ENCODE data around the gene COL26A1. TPM values are rescaled to one million over a fixed set of nuclear protein-coding genes. Genes with fewer than 3 reads are reported as not detected.

COL26A1 gene
- polyA plus RNA-seq, 1 donor (not counting 4 experiments of a cell fraction or from before 2014, with no cell fraction given): not detected

GRCh38 chr7:101555921-101556275 lies 193.2 kb downstream of the COL26A1 start:
- H3K27ac ChIP-seq (ENCODE audit: control insufficient read depth, insufficient read depth, low read length): no peak overlapping the region
- H3K9me1 ChIP-seq (ENCODE audit: control insufficient read depth, extremely low read depth, insufficient read depth, low read length): no peaks in the 10 kb centered on the region
- no peak overlapping the region for H3K9ac ChIP-seq (ENCODE audit: control insufficient read depth, extremely low read depth, insufficient read depth, low read length)
- dilution Hi-C loops (cut with MboI; ENCODE audit: extremely low pct_ligation_motif_present, low sequenced_read_pairs): no loop called here
- FAIRE-seq (no peak), DNase-seq (ENCODE audit: low read depth, low spot score) (no peak)
- H3K79me2 ChIP-seq (ENCODE audit: control insufficient read depth, insufficient read depth, low read length): no peaks in the 10 kb centered on the region
- TF ChIP-seq EZH2 (IDR thresholded peaks at IDR 0.05; ENCODE audit: low read length): no peak
- no peak for TF ChIP-seq CTCF (optimal IDR thresholded peaks at IDR 0.05 in 1 of 3, IDR thresholded peaks at IDR 0.05 in 1 of 3, conservative IDR thresholded peaks at IDR 0.05 in 1 of 3; ENCODE audit: extremely low read depth in 1 of 3, insufficient read depth in 2 of 3, low read length in 3 of 3)
- no peaks in the 10 kb centered on the region for H3K27me3 ChIP-seq (ENCODE audit: control insufficient read depth, extremely low read depth, insufficient read depth, low read length)
- no peaks in the 10 kb centered on the region for H3K9me3 ChIP-seq (ENCODE audit: control insufficient read depth, low read depth, low read length)
- H3K4me3 ChIP-seq (ENCODE audit: control insufficient read depth in 2 of 3, extremely low read depth in 1 of 3, insufficient read depth in 2 of 3, low read depth in 1 of 3, low read length in 3 of 3): no peak overlapping the region
- no peak overlapping the region for H3K4me2 ChIP-seq (ENCODE audit: control insufficient read depth, extremely low read depth, insufficient read depth, low read depth, low read length)
- no peak overlapping the region for H2AFZ ChIP-seq (ENCODE audit: control insufficient read depth, low read length)
- no peaks in the 10 kb centered on the region for H4K20me1 ChIP-seq (ENCODE audit: control insufficient read depth, extremely low read depth, insufficient read depth, low read length)
- H3K4me1 ChIP-seq (ENCODE audit: control insufficient read depth, extremely low read depth, insufficient read depth, low read length): no peaks in the 10 kb centered on the region
- no peaks in the 10 kb centered on the region for H3K36me3 ChIP-seq (ENCODE audit: control insufficient read depth in 2 of 2, extremely low read depth in 1 of 2, insufficient read depth in 2 of 2, low read length in 2 of 2)

- Histone ChIP-seq H4K20me1 (ENCODE audit: control insufficient read depth, extremely low read depth, insufficient read depth, low read length) (no peaks in the 10 kb centered on the region), H3K36me3 (ENCODE audit: control insufficient read depth in 2 of 2, extremely low read depth in 1 of 2, insufficient read depth in 2 of 2, low read length in 2 of 2) (no peaks in the 10 kb centered on the region), H3K4me1 (ENCODE audit: control insufficient read depth, extremely low read depth, insufficient read depth, low read length) (no peaks in the 10 kb centered on the region), H2AFZ (ENCODE audit: control insufficient read depth, low read length) (no peak overlapping the region), H3K9ac (ENCODE audit: control insufficient read depth, extremely low read depth, insufficient read depth, low read length) (no peak overlapping the region), H3K4me3 (ENCODE audit: control insufficient read depth in 2 of 3, extremely low read depth in 1 of 3, insufficient read depth in 2 of 3, low read depth in 1 of 3, low read length in 3 of 3) (no peak overlapping the region), H3K27me3 (ENCODE audit: control insufficient read depth, extremely low read depth, insufficient read depth, low read length) (no peaks in the 10 kb centered on the region), H3K4me2 (ENCODE audit: control insufficient read depth, extremely low read depth, insufficient read depth, low read depth, low read length) (no peak overlapping the region), H3K9me3 (ENCODE audit: control insufficient read depth, low read depth, low read length) (no peaks in the 10 kb centered on the region), H3K27ac (ENCODE audit: control insufficient read depth, insufficient read depth, low read length) (no peak overlapping the region), H3K79me2 (ENCODE audit: control insufficient read depth, insufficient read depth, low read length) (no peaks in the 10 kb centered on the region), H3K9me1 (ENCODE audit: control insufficient read depth, extremely low read depth, insufficient read depth, low read length) (no peaks in the 10 kb centered on the region)
- dilution Hi-C loops (cut with MboI; ENCODE audit: extremely low pct_ligation_motif_present, low sequenced_read_pairs): no loop called here
- no peak for DNase-seq (ENCODE audit: low read depth, low spot score)
- FAIRE-seq: no peak
- TF ChIP-seq EZH2 (IDR thresholded peaks at IDR 0.05; ENCODE audit: low read length): no peak
- no peak for TF ChIP-seq CTCF (optimal IDR thresholded peaks at IDR 0.05 in 1 of 3, IDR thresholded peaks at IDR 0.05 in 1 of 3, conservative IDR thresholded peaks at IDR 0.05 in 1 of 3; ENCODE audit: extremely low read depth in 1 of 3, insufficient read depth in 2 of 3, low read length in 3 of 3)
Measured at GRCh38 chr7:101556453-101556968, 193.8 kb downstream of the COL26A1 start.

Data from keratinocyte (primary cell).